OCI-LY7 (cell line): ENCODE data around the gene NR3C1. TPM values are rescaled to one million over a fixed set of nuclear protein-coding genes. Genes with fewer than 3 reads are reported as not detected.

Experiments used
- BruUV-seq: library from RNA; stranded (reverse); fragments of 400-500 nt; replicated peaks from 2 replicates; lab custom pipeline; 2021; lab: Mats Ljungman, UMichigan
- CTCF ChIA-PET: fragments of 300-600 bp; sonication (Branson Sonifier 250); formaldehyde crosslinking; loops from one replicate; lab custom pipeline; 2022; ENCODE audit warnings: antibody characterized with exemption; ENCODE audit not compliant: unreplicated experiment; lab: Charles Lee
- POLR2A ChIA-PET: fragments of 300-600 bp; sonication (Branson Sonifier 250); formaldehyde crosslinking; loops from one replicate; lab custom pipeline; 2022; ENCODE audit warnings: antibody characterized with exemption; lab: Charles Lee
- DNase-seq: peaks from one replicate; pipeline ENCODE4 v3.0.0-alpha.2; 2015; ENCODE audit warnings: low spot score
- H2AFZ ChIP-seq: fragments of 200-600 bp; sonication (generic), shearing (Covaris generic); 2 replicates; pipeline ENCODE4 v1.6.1; 2014; ENCODE audit warnings: mild to moderate bottlenecking, antibody characterized with exemption, low read length, moderate library complexity
- H3K27ac ChIP-seq: fragments of 200-600 bp; sonication (generic); 2 replicates; pipeline ENCODE4 v1.5.1; 2014; ENCODE audit warnings: mixed run types, low read depth, mild to moderate bottlenecking, moderate library complexity, low read length, inconsistent platforms; ENCODE audit not compliant: poor library complexity, severe bottlenecking
- H3K36me3 ChIP-seq: fragments of 200-600 bp; sonication (generic); 2 replicates; pipeline ENCODE4 v1.6.1; 2014; ENCODE audit warnings: mild to moderate bottlenecking, antibody characterized with exemption, low read length, moderate library complexity, mixed read lengths; ENCODE audit not compliant: insufficient read depth
- H3K4me1 ChIP-seq: fragments of 200-600 bp; sonication (generic); 2 replicates; pipeline ENCODE4 v1.5.1; 2014; ENCODE audit warnings: mild to moderate bottlenecking, low read length; ENCODE audit not compliant: insufficient read depth, poor library complexity, severe bottlenecking
- H3K4me2 ChIP-seq: fragments of 200-600 bp; sonication (generic); 2 replicates; pipeline ENCODE4 v1.6.1; 2014; ENCODE audit warnings: mild to moderate bottlenecking, low read length
- H3K4me3 ChIP-seq: fragments of 200-600 bp; sonication (generic); 2 replicates; pipeline ENCODE4 v1.5.1; 2014; ENCODE audit warnings: mild to moderate bottlenecking, low read depth, low read length; ENCODE audit not compliant: poor library complexity, severe bottlenecking
- H3K79me2 ChIP-seq: fragments of 200-600 bp; sonication (generic); 2 replicates; pipeline ENCODE4 v1.6.1; 2016; ENCODE audit warnings: low read depth, mild to moderate bottlenecking, low read length, moderate library complexity, mixed read lengths; ENCODE audit not compliant: insufficient read depth
- H3K9me2 ChIP-seq: fragments of 200-600 bp; sonication (generic); 2 replicates; pipeline ENCODE4 v1.6.1; 2016; ENCODE audit warnings: mild to moderate bottlenecking, low read length, mixed read lengths; ENCODE audit not compliant: insufficient read depth
- H3K9me3 ChIP-seq: fragments of 200-600 bp; sonication (generic); 2 replicates; pipeline ENCODE4 v1.6.1; 2014; ENCODE audit warnings: mild to moderate bottlenecking, mixed run types, low read length, mixed read lengths
- H4K20me1 ChIP-seq: fragments of 200-600 bp; sonication (generic); 2 replicates; pipeline ENCODE4 v1.6.1; 2014; ENCODE audit warnings: mild to moderate bottlenecking, antibody characterized with exemption, low read length, moderate library complexity, mixed read lengths; ENCODE audit not compliant: insufficient read depth
- CTCF ChIP-seq: fragments of 200-600 bp; sonication (generic); conservative IDR thresholded peaks from 2 replicates; pipeline ENCODE4 v1.5.1; 2014; ENCODE audit warnings: mild to moderate bottlenecking, antibody characterized with exemption, low read length, moderate library complexity, mixed read lengths
- EZH2phosphoT487 ChIP-seq: fragments of 200-600 bp; sonication (generic); IDR thresholded peaks from 2 replicates; pipeline ENCODE4 v1.6.1; 2018; ENCODE audit warnings: low read depth, borderline replicate concordance, mild to moderate bottlenecking, mixed run types, antibody characterized with exemption, low read length, moderate library complexity, mixed read lengths
- intact Hi-C: fragments of 100-400 bp; cut with micrococcal nuclease; formaldehyde crosslinking; loops from one replicate; pipeline ENCODE4 v1.10.0; 2022; ENCODE audit not compliant: unreplicated experiment
- total RNA-seq, 2 experiments: library from RNA; depleted of rRNA in 1 of 2; stranded (reverse); fragments of >200 nt in 1 of 2; shearing (Covaris generic) in 1 of 2; gene quantifications; 2 replicates each; pipeline ENCODE4 v1.2.3, GENCODE V29; 2014 to 2022

The NR3C1 gene
- total RNA-seq, 2 experiments from 2014 or later, result 45.6 to 106 TPM

GRCh38 chr5:143297756-143298155, 105.7 kb downstream of the NR3C1 start:
- DNase-seq, result no peak
- TF ChIP-seq EZH2phosphoT487, result no peak
- no peak for TF ChIP-seq CTCF
- H2AFZ ChIP-seq, result no peak overlapping the region
- POLR2A ChIA-PET, result interaction anchor here (0.6 to 1.5 kb wide), 3 partner anchors 16 to 296 kb away, joined by 3 to 9 read pairs (median 5); no protein-coding TSS in a partner anchor
- H3K9me3 ChIP-seq, result no peaks in the 10 kb centered on the region
- no TSS peak for BruUV-seq
- H3K9me2 ChIP-seq, result no peaks in the 10 kb centered on the region
- peaks cover 97% of the 10 kb centered on the region for H3K36me3 ChIP-seq
- intact Hi-C loops, result no loop called here
- peaks cover 16% of the 10 kb centered on the region; the same call in 1 of the 2 replicates for H3K79me2 ChIP-seq
- H4K20me1 ChIP-seq, result no peaks in the 10 kb centered on the region
- CTCF ChIA-PET, result no interaction called here
- no peak overlapping the region for H3K4me3 ChIP-seq
- no peak overlapping the region for H3K27ac ChIP-seq
- no peak overlapping the region for H3K4me2 ChIP-seq
- no peaks in the 10 kb centered on the region for H3K4me1 ChIP-seq

- H3K4me1 ChIP-seq, result peaks cover under 1% of the 10 kb centered on the region
- H3K4me3 ChIP-seq, result no peak overlapping the region
- no peak overlapping the region for H3K4me2 ChIP-seq
- H3K9me3 ChIP-seq, result no peaks in the 10 kb centered on the region; the same call in 1 of the 2 replicates
- H3K79me2 ChIP-seq, result no peaks in the 10 kb centered on the region
- no peaks in the 10 kb centered on the region for H4K20me1 ChIP-seq
- POLR2A ChIA-PET, result interaction anchor here (0.7 to 1.5 kb wide), 2 partner anchors 27 to 64 kb away, joined by 3 to 5 read pairs; no protein-coding TSS in a partner anchor
- no peak overlapping the region for H3K27ac ChIP-seq
- no peak overlapping the region for H2AFZ ChIP-seq
- no TSS peak for BruUV-seq
- peaks cover 84% of the 10 kb centered on the region for H3K36me3 ChIP-seq
- no peaks in the 10 kb centered on the region for H3K9me2 ChIP-seq
- CTCF ChIA-PET, result no interaction called here
- TF ChIP-seq EZH2phosphoT487 (no peak), CTCF (no peak)
- DNase-seq, result no peak
- intact Hi-C loops, result no loop called here
These were observed 113.4 kb downstream of the NR3C1 start for GRCh38 chr5:143290125-143290524.

DNA sequence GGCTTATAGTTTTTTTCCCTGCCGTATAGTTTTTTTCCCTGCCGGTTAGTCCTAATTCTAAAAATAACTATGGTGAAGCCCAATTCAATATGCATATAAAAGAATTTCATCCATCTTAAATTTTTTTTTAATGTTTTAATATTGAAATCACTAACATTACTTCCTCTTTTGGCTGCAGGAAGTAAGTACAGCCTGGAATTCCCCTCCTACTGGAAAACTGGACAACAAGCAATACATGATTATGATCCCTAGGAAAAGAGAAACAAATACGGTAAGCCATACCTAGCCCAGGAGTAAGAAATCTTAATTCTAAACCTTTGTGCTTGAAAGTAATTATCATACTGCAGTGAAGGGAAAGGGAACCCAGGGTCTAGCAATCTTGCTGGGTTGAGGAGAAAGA, 119.0 kb downstream of the NR3C1 start:
- intact Hi-C loops, result no loop called here
- Histone ChIP-seq H3K9me2 (no peaks in the 10 kb centered on the region), H3K36me3 (peaks cover 82% of the 10 kb centered on the region), H4K20me1 (no peaks in the 10 kb centered on the region), H3K4me1 (peaks cover 4% of the 10 kb centered on the region), H3K9me3 (no peaks in the 10 kb centered on the region; the same call in 1 of the 2 replicates), H3K4me3 (no peak overlapping the region), H3K79me2 (no peaks in the 10 kb centered on the region), H3K27ac (no peak overlapping the region), H2AFZ (no peak overlapping the region), H3K4me2 (no peak overlapping the region)
- CTCF ChIA-PET, result no interaction called here
- TF ChIP-seq EZH2phosphoT487 (no peak), CTCF (no peak)
- POLR2A ChIA-PET, result no interaction called here
- no TSS peak for BruUV-seq
- DNase-seq, result no peak
